Ishikawa (cell line): ENCODE data around the gene TICAM1.

Experiments
- EP300 ChIP-seq: IDR thresholded peaks from 2 replicates; pipeline ENCODE4 v1.6.1; 2012; ENCODE audit warnings: borderline replicate concordance
- NFIC ChIP-seq: IDR thresholded peaks from 2 replicates; pipeline ENCODE4 v1.6.1; 2012
- REST ChIP-seq: IDR thresholded peaks from 2 replicates; pipeline ENCODE4 v1.6.1; 2012; ENCODE audit warnings: low read depth, mild to moderate bottlenecking
- TAF1 ChIP-seq: IDR thresholded peaks from 2 replicates; pipeline ENCODE4 v1.6.1; 2012; ENCODE audit warnings: low read depth, mild to moderate bottlenecking
- YY1 ChIP-seq: IDR thresholded peaks from 2 replicates; pipeline ENCODE4 v1.6.1; 2012; ENCODE audit warnings: low read depth
- ZBTB7A ChIP-seq: IDR thresholded peaks from 2 replicates; pipeline ENCODE4 v1.6.1; 2012; ENCODE audit warnings: low read depth
- TF ChIP-seq, protein P1 (sequence below): IDR thresholded peaks from 2 replicates; pipeline ENCODE4 v1.6.1; 2012

DNA sequence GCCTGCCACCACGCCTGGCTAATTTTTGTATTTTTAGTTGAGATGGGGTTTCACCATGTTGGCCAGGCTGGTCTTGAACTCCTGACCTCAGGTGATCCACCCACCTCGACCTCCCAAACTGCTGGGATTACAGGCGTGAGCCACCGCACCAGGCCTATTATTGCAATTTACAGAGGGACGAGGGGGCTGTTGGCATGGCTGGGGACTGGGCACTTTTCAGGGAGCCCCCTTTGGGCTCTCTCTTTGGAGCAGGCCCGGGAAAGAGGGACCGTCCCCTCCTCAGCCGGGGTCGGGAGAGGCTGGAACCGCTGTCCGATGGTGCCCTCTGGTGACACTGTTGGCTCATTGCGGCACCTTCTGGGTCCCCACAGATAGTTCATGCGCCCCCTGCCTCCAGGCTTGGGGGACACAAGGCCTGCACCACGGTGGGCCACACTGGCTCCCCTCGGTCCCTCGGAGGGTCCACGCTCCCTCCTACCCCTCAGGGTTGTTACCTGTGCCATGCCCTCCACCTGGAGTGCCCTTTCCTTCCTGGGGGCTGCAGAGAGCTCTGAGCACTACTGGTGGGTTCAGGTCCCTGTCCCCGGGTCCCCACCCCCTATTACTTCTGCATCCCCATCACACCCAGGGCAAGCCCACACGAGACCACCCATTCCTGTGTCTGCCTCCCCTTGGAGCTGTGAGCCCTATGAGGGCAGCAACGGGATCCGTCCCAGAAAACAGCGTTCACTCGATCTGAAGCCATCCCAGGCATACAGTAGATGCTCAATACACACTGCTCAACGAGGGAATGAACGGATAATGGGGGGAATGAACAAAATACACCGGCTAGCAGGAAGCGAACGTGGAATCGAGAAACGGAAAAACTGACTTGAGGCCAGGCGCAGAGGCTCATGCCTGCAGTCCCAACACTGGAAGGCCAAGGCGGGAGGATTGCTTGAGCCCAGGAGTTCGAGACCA is 27.5 kb downstream of the TICAM1 start:
- no peak for TF ChIP-seq YY1
- TF ChIP-seq, protein P1, sequence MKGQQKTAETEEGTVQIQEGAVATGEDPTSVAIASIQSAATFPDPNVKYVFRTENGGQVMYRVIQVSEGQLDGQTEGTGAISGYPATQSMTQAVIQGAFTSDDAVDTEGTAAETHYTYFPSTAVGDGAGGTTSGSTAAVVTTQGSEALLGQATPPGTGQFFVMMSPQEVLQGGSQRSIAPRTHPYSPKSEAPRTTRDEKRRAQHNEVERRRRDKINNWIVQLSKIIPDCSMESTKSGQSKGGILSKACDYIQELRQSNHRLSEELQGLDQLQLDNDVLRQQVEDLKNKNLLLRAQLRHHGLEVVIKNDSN: no peak
- no peak for TF ChIP-seq TAF1
- TF ChIP-seq NFIC: no peak
- TF ChIP-seq ZBTB7A: peak; percentile 81
- no peak for TF ChIP-seq REST
- TF ChIP-seq EP300: no peak
